GM12892 (cell line): ENCODE measurements around the gene KCNMA1.

Experiments used
- DNase-seq: peaks from one replicate; pipeline ENCODE4 v3.0.0; 2011; ENCODE audit not compliant: insufficient read length
- FAIRE-seq: peaks from 2 replicates; lab custom pipeline; 2011; peaks lifted over from hg19 to GRCh38; lab: Jason Lieb, UNC
- POLR2A ChIP-seq: IDR thresholded peaks from 2 replicates; pipeline ENCODE4 v1.6.1; 2011; ENCODE audit warnings: low read depth, low read length, control low read depth
- POLR2AphosphoS5 ChIP-seq: IDR thresholded peaks from 2 replicates; pipeline ENCODE4 v1.6.1; 2011; ENCODE audit warnings: low read depth, low read length, control low read depth
- TAF1 ChIP-seq: IDR thresholded peaks from 2 replicates; pipeline ENCODE4 v1.6.1; 2011; ENCODE audit warnings: low read depth, mild to moderate bottlenecking, control low read depth, low read length, borderline replicate concordance

KCNMA1 gene

GRCh38 chr10:77249901-77250459, 387.6 kb downstream of the KCNMA1 start:
- DNase-seq = no peak
- FAIRE-seq = no peak
- TF ChIP-seq TAF1 (no peak), POLR2AphosphoS5 (no peak), POLR2A (no peak)

GRCh38 chr10:77248104-77248790, 389.4 kb downstream of the KCNMA1 start:
- FAIRE-seq (no peak), DNase-seq (no peak)
- no peak for TF ChIP-seq POLR2A
- TF ChIP-seq POLR2AphosphoS5 = no peak
- no peak for TF ChIP-seq TAF1

- FAIRE-seq (no peak), DNase-seq (no peak)
- no peak for TF ChIP-seq TAF1
- TF ChIP-seq POLR2A = no peak
- no peak for TF ChIP-seq POLR2AphosphoS5
Observed at GRCh38 chr10:77247031-77247990, 390.3 kb downstream of the KCNMA1 start.

GRCh38 chr10:77245953-77246352, 391.7 kb downstream of the KCNMA1 start:
- FAIRE-seq = no peak
- no peak for DNase-seq
- TF ChIP-seq POLR2AphosphoS5 = no peak
- no peak for TF ChIP-seq TAF1
- no peak for TF ChIP-seq POLR2A

GRCh38 chr10:77244746-77245145, 392.9 kb downstream of the KCNMA1 start:
- no peak for FAIRE-seq
- no peak for TF ChIP-seq TAF1
- TF ChIP-seq POLR2AphosphoS5 = no peak
- no peak for TF ChIP-seq POLR2A
- DNase-seq = no peak

- DNase-seq = no peak
- no peak for FAIRE-seq
- no peak for TF ChIP-seq TAF1
- TF ChIP-seq POLR2A = no peak
- no peak for TF ChIP-seq POLR2AphosphoS5
Observed at GRCh38 chr10:77244286-77244685, 393.3 kb downstream of the KCNMA1 start.

GRCh38 chr10:77241350-77241725, 396.3 kb downstream of the KCNMA1 start:
- FAIRE-seq (no peak), DNase-seq (no peak)
- TF ChIP-seq POLR2AphosphoS5 (no peak), POLR2A (no peak), TAF1 (no peak)

- DNase-seq (no peak), FAIRE-seq (no peak)
- TF ChIP-seq TAF1 = no peak
- no peak for TF ChIP-seq POLR2A
- TF ChIP-seq POLR2AphosphoS5 = no peak
Observed at GRCh38 chr10:77240706-77241349, 396.8 kb downstream of the KCNMA1 start.

- FAIRE-seq = no peak
- TF ChIP-seq POLR2A = no peak
- no peak for TF ChIP-seq POLR2AphosphoS5
- no peak for TF ChIP-seq TAF1
- no peak for DNase-seq
Observed at GRCh38 chr10:77240041-77240652, 397.5 kb downstream of the KCNMA1 start.

GRCh38 chr10:77237120-77237519, 400.5 kb downstream of the KCNMA1 start:
- FAIRE-seq (no peak), DNase-seq (no peak)
- no peak for TF ChIP-seq TAF1
- TF ChIP-seq POLR2A = no peak
- TF ChIP-seq POLR2AphosphoS5 = no peak
